MCF 10A (cell line): ENCODE measurements around the gene PKIB. TPM values are rescaled to one million over a fixed set of nuclear protein-coding genes. Genes with fewer than 3 reads are reported as not detected.
"Not testable (repeated sequence)": the region's sequence is repeated elsewhere in the genome, so short reads cannot be mapped to it uniquely, and the experiment has no call there.

ENCODE experiments used
- BruUV-seq: library from RNA; stranded (reverse); fragments of 400-500 nt; replicated peaks from 2 replicates; lab custom pipeline; 2021; lab: Mats Ljungman, UMichigan
- CTCF ChIA-PET: fragments of 300-600 bp; sonication (Branson Sonifier 250); formaldehyde crosslinking; extraction: SDS; loops from one replicate; lab custom pipeline; 2021; ENCODE audit warnings: antibody characterized with exemption, inconsistent platforms; lab: Yijun Ruan, JAX
- POLR2A ChIA-PET: fragments of 300-600, 350-650 bp; sonication (Branson Sonifier 250); formaldehyde crosslinking; extraction: SDS; loops from one replicate; lab custom pipeline; 2020; ENCODE audit warnings: antibody characterized with exemption, inconsistent platforms; lab: Yijun Ruan, JAX
- DNase-seq: peaks from one replicate; pipeline ENCODE4 v3.0.0-alpha.2; 2018; ENCODE audit not compliant: unreplicated experiment
- H3K27ac Mint-ChIP-seq: one replicate; pipeline ENCODE4 v1.8.0; 2022; ENCODE audit warnings: mild to moderate bottlenecking, low read depth, mixed read lengths; ENCODE audit not compliant: unreplicated experiment
- H3K27me3 Mint-ChIP-seq: one replicate; pipeline ENCODE4 v1.8.0; 2022; ENCODE audit warnings: mixed read lengths; ENCODE audit not compliant: insufficient read depth, unreplicated experiment
- H3K36me3 Mint-ChIP-seq: one replicate; pipeline ENCODE4 v1.8.0; 2022; ENCODE audit warnings: mild to moderate bottlenecking, moderate library complexity, mixed read lengths; ENCODE audit not compliant: insufficient read depth, unreplicated experiment
- H3K4me1 Mint-ChIP-seq: one replicate; pipeline ENCODE4 v1.8.0; 2022; ENCODE audit warnings: mixed read lengths; ENCODE audit not compliant: insufficient read depth, unreplicated experiment
- H3K4me3 Mint-ChIP-seq: one replicate; pipeline ENCODE4 v1.8.0; 2022; ENCODE audit warnings: mild to moderate bottlenecking, moderate library complexity, mixed read lengths; ENCODE audit not compliant: unreplicated experiment
- H3K9me3 Mint-ChIP-seq: one replicate; pipeline ENCODE4 v1.8.0; 2022; ENCODE audit warnings: mixed read lengths; ENCODE audit not compliant: unreplicated experiment
- CTCF ChIP-seq: fragments of 200-600 bp; IDR thresholded peaks from one replicate; pipeline ENCODE4 v1.8.0; 2022; ENCODE audit warnings: antibody characterized with exemption, mild to moderate bottlenecking; ENCODE audit not compliant: unreplicated experiment
- intact Hi-C: fragments of 100-400 bp; cut with micrococcal nuclease; formaldehyde crosslinking; loops from 2 replicates; pipeline ENCODE4 v1.14.1; 2022
- total RNA-seq: library from RNA; stranded (reverse); gene quantifications from 2 replicates; pipeline ENCODE4 v1.2.3, GENCODE V29; 2022

The PKIB gene
- total RNA-seq, 1 experiment from 2014 or later, result 6.0 TPM

- Mint-ChIP-seq H3K27ac (no peak overlapping the region), H3K9me3 (peaks cover 7% of the 10 kb centered on the region), H3K27me3 (no peaks in the 10 kb centered on the region), H3K4me1 (no peaks in the 10 kb centered on the region), H3K36me3 (no peaks in the 10 kb centered on the region), H3K4me3 (no peak overlapping the region)
- POLR2A ChIA-PET, result no interaction called here
- intact Hi-C loops, result no loop called here
- DNase-seq, result peak; percentile 60
- CTCF ChIA-PET, result interaction anchor here (0.6 kb wide), 1 partner anchor 76 kb away, joined by 3 read pairs; no protein-coding TSS in a partner anchor
- peak; percentile 19 for TF ChIP-seq CTCF
- no TSS peak for BruUV-seq
These were observed 29.5 kb upstream of the PKIB start for GRCh38 chr6:122580737-122581136.

GRCh38 chr6:122589115-122589514 is 21.1 kb upstream of the PKIB start:
- no peaks in the 10 kb centered on the region for H3K9me3 Mint-ChIP-seq
- no peak overlapping the region for H3K4me3 Mint-ChIP-seq
- intact Hi-C loops, result no loop called here
- no peak for DNase-seq
- H3K27ac Mint-ChIP-seq, result no peak overlapping the region
- TF ChIP-seq CTCF, result no peak
- no TSS peak for BruUV-seq
- no peaks in the 10 kb centered on the region for H3K4me1 Mint-ChIP-seq
- ChIA-PET POLR2A (no interaction called here), CTCF (no interaction called here)
- no peaks in the 10 kb centered on the region for H3K27me3 Mint-ChIP-seq
- H3K36me3 Mint-ChIP-seq, result no peaks in the 10 kb centered on the region

GRCh38 chr6:122598295-122598694 is 11.9 kb upstream of the PKIB start:
- H3K4me1 Mint-ChIP-seq, intact Hi-C loops, H3K9me3 Mint-ChIP-seq, CTCF ChIA-PET, BruUV-seq, DNase-seq, H3K36me3 Mint-ChIP-seq, H3K27ac Mint-ChIP-seq, H3K4me3 Mint-ChIP-seq, H3K27me3 Mint-ChIP-seq: not testable (repeated sequence)
- POLR2A ChIA-PET, result interaction anchor here (0.6 kb wide), 1 partner anchor 312 kb away, joined by 3 read pairs; no protein-coding TSS in a partner anchor

- H3K4me3 Mint-ChIP-seq, result no peak overlapping the region
- H3K36me3 Mint-ChIP-seq, result no peaks in the 10 kb centered on the region
- no peak overlapping the region for H3K27ac Mint-ChIP-seq
- H3K27me3 Mint-ChIP-seq, result no peaks in the 10 kb centered on the region
- no peak for TF ChIP-seq CTCF
- ChIA-PET CTCF (interaction anchor here (1.1 kb wide), 1 partner anchor 113 kb away, joined by 4 read pairs; no protein-coding TSS in a partner anchor), POLR2A (no interaction called here)
- intact Hi-C loops, result no loop called here
- DNase-seq, result no peak
- peaks cover under 1% of the 10 kb centered on the region for H3K4me1 Mint-ChIP-seq
- no peaks in the 10 kb centered on the region for H3K9me3 Mint-ChIP-seq
- no TSS peak for BruUV-seq
These were observed 5.5 kb upstream of the PKIB start for GRCh38 chr6:122604676-122605075.
